Stimulated activated naive B cell treated with anti-CD40 and anti-IgM and Interleukin-4, amounts not matched to agents 10 μg/mL and 1 μg/mL and 100 μg/mL, for 72 hours (primary cell): ENCODE measurements around the gene CSDE1.
"Not testable (repeated sequence)": the region's sequence is repeated elsewhere in the genome, so short reads cannot be mapped to it uniquely, and the experiment has no call there.

Experiments
- ATAC-seq, 2 donors: fragments of 150-1000 bp; cut with Tn5 transposase; replicated peaks; 2 replicates each; pipeline ENCODE4 v1.10.0; 2021; ENCODE audit warnings: moderate library complexity in 1 of 2
- DNase-seq: peaks from one replicate; pipeline ENCODE4 v3.0.0; 2021
- H3K27ac Mint-ChIP-seq: one replicate; pipeline ENCODE4 v1.8.0; 2022; ENCODE audit warnings: mild to moderate bottlenecking, mixed read lengths
- H3K27me3 Mint-ChIP-seq, 2 donors: one replicate each; pipeline ENCODE4 v1.8.0; 2022; ENCODE audit warnings: mixed read lengths in 2 of 2
- H3K36me3 Mint-ChIP-seq, 2 donors: one replicate each; pipeline ENCODE4 v1.8.0; 2022; ENCODE audit warnings: mixed read lengths in 2 of 2, mild to moderate bottlenecking in 1 of 2
- H3K4me1 Mint-ChIP-seq, 2 donors: one replicate each; pipeline ENCODE4 v1.8.0; 2022; ENCODE audit warnings: mixed read lengths in 2 of 2, mild to moderate bottlenecking in 1 of 2
- H3K4me3 Mint-ChIP-seq, 2 donors: one replicate each; pipeline ENCODE4 v1.8.0; 2022; ENCODE audit warnings: mild to moderate bottlenecking in 2 of 2, mixed read lengths in 2 of 2, moderate library complexity in 1 of 2
- H3K9me3 Mint-ChIP-seq, 2 donors: one replicate each; pipeline ENCODE4 v1.8.0; 2022; ENCODE audit warnings: mixed read lengths in 2 of 2, mild to moderate bottlenecking in 1 of 2

The CSDE1 gene

GRCh38 chr1:114757455-114758255 is at the start of gene CSDE1:
Gene CSDE1 (minus strand): TSS chr1:114757984. CDS start chr1:114739890, 18,094 bp downstream.
- Mint-ChIP-seq H3K4me1 (peaks cover 21 to 43% of the 10 kb centered on the region in 2 donors), H3K4me3 (peak within 1 kb of the TSS; percentile 96 to 97), H3K27me3 (no peaks in the 10 kb centered on the region), H3K36me3 (peaks cover 13 to 27% of the 10 kb centered on the region in 2 donors), H3K27ac (peak within 1 kb of the TSS; percentile 100), H3K9me3 (no peaks in the 10 kb centered on the region)
- DNase-seq (peak; percentile 97), ATAC-seq (peak; percentile 90 to 92)

- not testable (repeated sequence) for H3K27ac Mint-ChIP-seq, ATAC-seq, H3K36me3 Mint-ChIP-seq, H3K9me3 Mint-ChIP-seq, H3K4me1 Mint-ChIP-seq, H3K4me3 Mint-ChIP-seq, DNase-seq
- H3K27me3 Mint-ChIP-seq = peaks cover 20 to 21% of the 10 kb centered on the region in 2 donors
Measured at GRCh38 chr1:114804449-114804848, 46.7 kb upstream of the CSDE1 start.

- Mint-ChIP-seq H3K4me3 (no peak overlapping the region), H3K9me3 (peaks cover 0 to 4% of the 10 kb centered on the region in 2 donors), H3K27me3 (peaks cover 19 to 23% of the 10 kb centered on the region in 2 donors), H3K4me1 (no peaks in the 10 kb centered on the region), H3K27ac (no peak overlapping the region), H3K36me3 (peaks cover 0 to 2% of the 10 kb centered on the region in 2 donors)
- DNase-seq (no peak), ATAC-seq (no peak)
Measured at GRCh38 chr1:114803001-114803400, 45.2 kb upstream of the CSDE1 start.

GRCh38 chr1:114794038-114794437 is 36.3 kb upstream of the CSDE1 start:
- peaks cover 0 to 4% of the 10 kb centered on the region in 2 donors for H3K9me3 Mint-ChIP-seq
- H3K4me1 Mint-ChIP-seq = no peaks in the 10 kb centered on the region
- H3K27me3 Mint-ChIP-seq = peaks cover 32 to 44% of the 10 kb centered on the region in 2 donors
- no peak overlapping the region for H3K27ac Mint-ChIP-seq
- no peak overlapping the region for H3K4me3 Mint-ChIP-seq
- ATAC-seq (no peak), DNase-seq (no peak)
- H3K36me3 Mint-ChIP-seq = peaks cover 0 to 3% of the 10 kb centered on the region in 2 donors

- H3K4me3 Mint-ChIP-seq, H3K4me1 Mint-ChIP-seq, H3K27ac Mint-ChIP-seq, DNase-seq, ATAC-seq: not testable (repeated sequence)
- H3K9me3 Mint-ChIP-seq = peaks cover 13 to 19% of the 10 kb centered on the region in 2 donors
- peaks cover 42 to 66% of the 10 kb centered on the region in 2 donors for H3K27me3 Mint-ChIP-seq
- H3K36me3 Mint-ChIP-seq = peaks cover 11 to 15% of the 10 kb centered on the region in 2 donors
Measured at GRCh38 chr1:114790581-114790980, 32.8 kb upstream of the CSDE1 start.

GRCh38 chr1:114786440-114786839 is 28.7 kb upstream of the CSDE1 start:
- Mint-ChIP-seq H3K9me3 (peaks cover 13 to 19% of the 10 kb centered on the region in 2 donors), H3K36me3 (peaks cover 11 to 15% of the 10 kb centered on the region in 2 donors), H3K27me3 (peaks cover 31 to 53% of the 10 kb centered on the region in 2 donors)
- not testable (repeated sequence) for H3K4me3 Mint-ChIP-seq, DNase-seq, H3K27ac Mint-ChIP-seq, ATAC-seq, H3K4me1 Mint-ChIP-seq

GRCh38 chr1:114782476-114782875 is 24.7 kb upstream of the CSDE1 start:
- peaks cover 12 to 13% of the 10 kb centered on the region in 2 donors for H3K9me3 Mint-ChIP-seq
- ATAC-seq = no peak
- no peak for DNase-seq
- H3K27ac Mint-ChIP-seq = no peak overlapping the region
- no peak overlapping the region for H3K4me3 Mint-ChIP-seq
- H3K4me1 Mint-ChIP-seq = peaks cover 8 to 17% of the 10 kb centered on the region in 2 donors
- peaks cover 14 to 30% of the 10 kb centered on the region in 2 donors for H3K27me3 Mint-ChIP-seq
- peaks cover 14 to 24% of the 10 kb centered on the region in 2 donors for H3K36me3 Mint-ChIP-seq

- peaks cover 7 to 28% of the 10 kb centered on the region in 2 donors for H3K36me3 Mint-ChIP-seq
- ATAC-seq = peak; percentile 100
- peak; percentile 93 for DNase-seq
- H3K4me3 Mint-ChIP-seq = peak within 1 kb of the TSS; percentile 99 to 100
- no peaks in the 10 kb centered on the region for H3K9me3 Mint-ChIP-seq
- H3K4me1 Mint-ChIP-seq = peaks cover 8 to 17% of the 10 kb centered on the region in 2 donors
- peaks cover 0 to 12% of the 10 kb centered on the region in 2 donors for H3K27me3 Mint-ChIP-seq
- H3K27ac Mint-ChIP-seq = peak within 1 kb of the TSS; percentile 99
Measured at GRCh38 chr1:114780344-114781226, 22.8 kb upstream of the CSDE1 start, which contains the start of gene SIKE1. Gene SIKE1 (minus strand): TSS chr1:114780685. CDS start chr1:114780607, 78 bp downstream.

GRCh38 chr1:114779722-114780121 is 21.9 kb upstream of the CSDE1 start:
- no peaks in the 10 kb centered on the region for H3K9me3 Mint-ChIP-seq
- peaks cover 11 to 28% of the 10 kb centered on the region in 2 donors for H3K36me3 Mint-ChIP-seq
- ATAC-seq = no peak

GRCh38 chr1:114776726-114777125 is 18.9 kb upstream of the CSDE1 start:
- not testable (repeated sequence) for H3K4me3 Mint-ChIP-seq, H3K27me3 Mint-ChIP-seq, ATAC-seq, DNase-seq, H3K27ac Mint-ChIP-seq, H3K9me3 Mint-ChIP-seq
- Mint-ChIP-seq H3K4me1 (peaks cover 8 to 17% of the 10 kb centered on the region in 2 donors), H3K36me3 (peaks cover 11 to 31% of the 10 kb centered on the region in 2 donors)

More at GRCh38 chr1:114779722-114780121, 21.9 kb upstream of the CSDE1 start:
- peak overlapping the region; percentile 99 to 100 for H3K4me3 Mint-ChIP-seq
- peaks cover 0 to 5% of the 10 kb centered on the region in 2 donors for H3K27me3 Mint-ChIP-seq
- peak overlapping the region; percentile 99 for H3K27ac Mint-ChIP-seq
- peaks cover 8 to 17% of the 10 kb centered on the region in 2 donors for H3K4me1 Mint-ChIP-seq
- DNase-seq = no peak

GRCh38 chr1:114771992-114772391 is 14.2 kb upstream of the CSDE1 start:
- Mint-ChIP-seq H3K27ac (no peak overlapping the region), H3K4me1 (no peaks in the 10 kb centered on the region), H3K36me3 (peaks cover 6 to 26% of the 10 kb centered on the region in 2 donors), H3K27me3 (no peaks in the 10 kb centered on the region), H3K4me3 (no peak overlapping the region), H3K9me3 (no peaks in the 10 kb centered on the region)
- ATAC-seq (no peak), DNase-seq (no peak)

- ATAC-seq (no peak), DNase-seq (no peak)
- H3K4me3 Mint-ChIP-seq = no peak overlapping the region
- H3K27me3 Mint-ChIP-seq = no peaks in the 10 kb centered on the region
- no peaks in the 10 kb centered on the region for H3K9me3 Mint-ChIP-seq
- no peak overlapping the region for H3K27ac Mint-ChIP-seq
- H3K4me1 Mint-ChIP-seq = no peaks in the 10 kb centered on the region
- peaks cover 4 to 18% of the 10 kb centered on the region in 2 donors for H3K36me3 Mint-ChIP-seq
Measured at GRCh38 chr1:114770989-114771388, 13.2 kb upstream of the CSDE1 start.

- Mint-ChIP-seq H3K27me3 (peaks cover 0 to 4% of the 10 kb centered on the region in 2 donors), H3K27ac (no peak overlapping the region), H3K4me3 (no peak overlapping the region), H3K36me3 (peaks cover 0 to 18% of the 10 kb centered on the region in 2 donors), H3K4me1 (no peaks in the 10 kb centered on the region), H3K9me3 (peaks cover 6% of the 10 kb centered on the region in 2 donors)
- ATAC-seq = no peak
- DNase-seq = no peak
Measured at GRCh38 chr1:114764689-114765088, 6.9 kb upstream of the CSDE1 start.
